ENCODE results near the gene CYFIP2. TPM values are rescaled to one million over a fixed set of nuclear protein-coding genes. Genes with fewer than 3 reads are reported as not detected.

CYFIP2 gene
- total RNA-seq, 1 donor from 2014 or later: 99.9 TPM

DNA sequence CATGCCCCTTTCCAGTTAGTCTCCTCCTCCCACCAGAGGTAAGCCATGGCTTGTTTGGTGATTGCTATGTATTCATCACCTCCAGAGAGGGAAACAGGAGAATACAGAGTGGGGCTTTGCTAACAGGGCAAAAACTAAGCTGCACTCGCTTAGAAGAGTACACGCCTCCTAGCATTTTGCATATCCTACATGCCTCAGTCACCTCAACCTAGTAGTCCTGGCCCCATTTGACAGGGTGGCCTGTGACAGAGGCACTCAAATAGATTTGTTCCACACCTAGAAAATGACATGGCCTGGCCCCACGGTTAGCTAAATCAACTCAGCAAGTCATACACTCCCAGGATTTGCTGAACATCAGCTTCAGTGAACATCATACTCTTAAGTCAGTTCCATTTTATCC is 90.7 kb downstream of the CYFIP2 start:
- TF ChIP-seq, protein P1, sequence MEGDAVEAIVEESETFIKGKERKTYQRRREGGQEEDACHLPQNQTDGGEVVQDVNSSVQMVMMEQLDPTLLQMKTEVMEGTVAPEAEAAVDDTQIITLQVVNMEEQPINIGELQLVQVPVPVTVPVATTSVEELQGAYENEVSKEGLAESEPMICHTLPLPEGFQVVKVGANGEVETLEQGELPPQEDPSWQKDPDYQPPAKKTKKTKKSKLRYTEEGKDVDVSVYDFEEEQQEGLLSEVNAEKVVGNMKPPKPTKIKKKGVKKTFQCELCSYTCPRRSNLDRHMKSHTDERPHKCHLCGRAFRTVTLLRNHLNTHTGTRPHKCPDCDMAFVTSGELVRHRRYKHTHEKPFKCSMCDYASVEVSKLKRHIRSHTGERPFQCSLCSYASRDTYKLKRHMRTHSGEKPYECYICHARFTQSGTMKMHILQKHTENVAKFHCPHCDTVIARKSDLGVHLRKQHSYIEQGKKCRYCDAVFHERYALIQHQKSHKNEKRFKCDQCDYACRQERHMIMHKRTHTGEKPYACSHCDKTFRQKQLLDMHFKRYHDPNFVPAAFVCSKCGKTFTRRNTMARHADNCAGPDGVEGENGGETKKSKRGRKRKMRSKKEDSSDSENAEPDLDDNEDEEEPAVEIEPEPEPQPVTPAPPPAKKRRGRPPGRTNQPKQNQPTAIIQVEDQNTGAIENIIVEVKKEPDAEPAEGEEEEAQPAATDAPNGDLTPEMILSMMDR (IDR thresholded peaks at IDR 0.05; ENCODE audit: insufficient read depth, low read length, poor library complexity, severe bottlenecking): no peak
- no peak for DNase-seq (ENCODE audit: low read depth)
- no peaks in the 10 kb centered on the region for H3K36me3 ChIP-seq (ENCODE audit: control insufficient read depth, insufficient read depth, low read length)
- H3K27me3 ChIP-seq (ENCODE audit: control insufficient read depth, insufficient read depth, low read length): no peaks in the 10 kb centered on the region
- H3K4me3 ChIP-seq (ENCODE audit: low read depth, low read length): no peak overlapping the region

DNA sequence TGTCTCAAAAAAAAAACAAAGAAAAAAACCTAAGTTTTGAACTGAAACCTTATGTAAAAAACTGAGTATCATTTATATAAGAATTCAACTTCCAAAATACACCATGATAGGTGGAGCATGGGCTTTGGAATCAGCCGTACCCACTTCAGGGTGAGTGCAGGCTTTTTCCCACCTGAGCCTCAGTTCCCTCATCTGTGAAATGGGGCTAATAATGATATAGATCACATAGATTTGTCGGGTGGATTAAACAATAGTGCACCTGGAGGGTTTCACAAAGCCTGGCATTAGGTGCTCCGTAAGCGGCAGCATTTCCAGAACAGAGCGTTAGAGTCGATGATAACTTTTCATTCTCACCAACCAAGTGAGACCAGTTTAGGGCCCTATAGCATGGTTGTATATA is 91.9 kb downstream of the CYFIP2 start:
- Histone ChIP-seq H3K27me3 (ENCODE audit: control insufficient read depth, insufficient read depth, low read length) (no peaks in the 10 kb centered on the region), H3K4me3 (ENCODE audit: low read depth, low read length) (no peak overlapping the region), H3K36me3 (ENCODE audit: control insufficient read depth, insufficient read depth, low read length) (no peaks in the 10 kb centered on the region)
- no peak for DNase-seq (ENCODE audit: low read depth)
- TF ChIP-seq, protein P1 (IDR thresholded peaks at IDR 0.05; ENCODE audit: insufficient read depth, low read length, poor library complexity, severe bottlenecking): no peak

DNA sequence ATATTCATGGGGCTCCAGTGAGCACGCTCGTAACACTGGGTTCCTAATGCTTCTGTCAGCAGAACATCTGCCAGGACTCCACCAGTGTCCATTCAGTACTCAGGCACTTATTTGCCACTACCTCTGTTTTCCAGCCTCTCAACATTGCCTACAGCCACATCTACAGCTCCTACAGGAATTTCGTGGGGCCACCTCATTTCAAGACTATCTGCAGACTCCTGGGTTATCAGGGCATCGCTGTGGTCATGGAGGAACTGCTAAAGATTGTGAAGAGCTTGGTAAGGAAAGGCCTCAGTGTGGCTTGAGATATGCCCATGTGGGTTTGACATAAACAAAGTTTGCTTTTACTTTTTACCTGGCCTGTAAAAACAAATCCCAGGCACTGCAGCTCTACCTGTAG is 92.9 kb downstream of the CYFIP2 start:
- no peak for DNase-seq (ENCODE audit: low read depth)
- no peaks in the 10 kb centered on the region for H3K27me3 ChIP-seq (ENCODE audit: control insufficient read depth, insufficient read depth, low read length)
- TF ChIP-seq, protein P1 (IDR thresholded peaks at IDR 0.05; ENCODE audit: insufficient read depth, low read length, poor library complexity, severe bottlenecking): no peak
- H3K4me3 ChIP-seq (ENCODE audit: low read depth, low read length): no peak overlapping the region
- H3K36me3 ChIP-seq (ENCODE audit: control insufficient read depth, insufficient read depth, low read length): no peaks in the 10 kb centered on the region

DNA sequence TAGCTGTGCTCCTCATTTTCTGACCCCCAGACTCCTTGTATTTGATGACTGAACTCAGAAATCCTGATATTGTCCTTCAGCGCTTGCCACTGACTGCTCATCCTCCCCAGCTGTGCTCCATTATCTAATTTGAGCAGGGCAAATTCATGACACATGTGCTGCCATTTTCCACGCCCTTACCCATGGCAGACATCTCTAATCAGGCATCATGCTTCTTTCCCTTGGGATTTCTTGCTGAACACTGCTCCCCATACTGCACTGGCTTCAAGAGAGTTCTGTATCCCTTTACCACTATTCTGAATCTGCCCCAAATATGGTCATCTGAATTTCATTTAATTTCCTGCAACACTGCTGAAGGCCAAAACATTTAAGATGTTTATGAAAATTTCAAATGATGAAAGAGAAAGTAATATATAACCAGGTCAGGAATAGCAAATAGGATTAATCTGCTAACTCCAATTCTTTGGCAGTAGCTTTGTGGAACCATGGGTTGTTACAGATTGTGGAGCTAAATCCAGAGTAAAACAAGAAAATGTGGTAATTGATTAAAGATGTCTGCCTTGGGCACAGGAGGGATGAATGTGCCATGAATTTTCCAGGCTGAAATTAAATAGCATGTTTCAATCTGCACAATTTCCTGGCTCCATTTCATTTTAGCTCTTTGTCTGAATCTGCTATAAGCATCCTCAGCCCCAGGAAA is 93.6 kb downstream of the CYFIP2 start:
- no peaks in the 10 kb centered on the region for H3K27me3 ChIP-seq (ENCODE audit: control insufficient read depth, insufficient read depth, low read length)
- DNase-seq (ENCODE audit: low read depth): no peak
- no peaks in the 10 kb centered on the region for H3K36me3 ChIP-seq (ENCODE audit: control insufficient read depth, insufficient read depth, low read length)
- H3K4me3 ChIP-seq (ENCODE audit: low read depth, low read length): no peak overlapping the region
- TF ChIP-seq, protein P1 (IDR thresholded peaks at IDR 0.05; ENCODE audit: insufficient read depth, low read length, poor library complexity, severe bottlenecking): no peak

DNA sequence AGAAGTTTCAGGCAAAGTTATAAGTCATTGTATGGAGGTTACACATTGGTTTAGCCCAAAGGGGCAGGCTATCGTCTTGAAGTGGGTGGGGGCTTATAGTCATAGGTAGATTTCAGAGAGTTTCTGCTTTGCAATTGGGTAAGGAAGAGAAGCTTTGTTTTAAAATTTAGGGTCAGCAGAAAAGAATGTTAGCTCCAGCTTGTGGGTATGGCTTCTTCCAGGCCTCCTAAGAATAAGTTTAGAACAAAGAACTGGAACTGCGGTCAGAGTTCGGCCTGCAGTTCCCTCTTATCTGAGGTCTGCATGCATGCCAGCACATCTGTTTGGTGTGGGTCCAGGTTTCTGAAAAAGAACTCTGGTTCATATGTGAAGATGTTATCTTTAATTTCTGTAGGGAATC is 96.1 kb downstream of the CYFIP2 start:
- no peak for DNase-seq (ENCODE audit: low read depth)
- Histone ChIP-seq H3K27me3 (ENCODE audit: control insufficient read depth, insufficient read depth, low read length) (no peaks in the 10 kb centered on the region), H3K4me3 (ENCODE audit: low read depth, low read length) (no peak overlapping the region), H3K36me3 (ENCODE audit: control insufficient read depth, insufficient read depth, low read length) (no peaks in the 10 kb centered on the region)
- TF ChIP-seq, protein P1 (IDR thresholded peaks at IDR 0.05; ENCODE audit: insufficient read depth, low read length, poor library complexity, severe bottlenecking): no peak

DNA sequence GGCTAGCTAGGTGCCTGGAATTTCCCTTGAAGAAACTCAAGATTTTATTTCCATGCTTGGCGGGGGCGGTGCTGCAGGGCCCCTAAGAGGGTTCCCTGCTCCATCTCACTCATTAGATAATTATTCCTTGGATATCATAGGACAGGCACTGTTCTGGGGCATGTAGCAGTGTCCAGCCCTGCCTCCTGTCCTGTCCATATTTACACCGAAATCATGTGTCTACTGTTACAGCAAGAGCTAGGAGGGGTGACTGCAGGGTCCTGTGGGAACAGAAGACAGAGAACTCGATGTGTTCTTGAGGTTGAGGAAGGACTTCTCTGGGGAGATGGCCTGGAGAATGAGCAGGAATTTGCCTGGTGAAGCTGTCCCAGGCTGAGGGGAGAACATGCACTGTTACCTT is 96.6 kb downstream of the CYFIP2 start:
- no peaks in the 10 kb centered on the region for H3K36me3 ChIP-seq (ENCODE audit: control insufficient read depth, insufficient read depth, low read length)
- DNase-seq (ENCODE audit: low read depth): no peak
- no peaks in the 10 kb centered on the region for H3K27me3 ChIP-seq (ENCODE audit: control insufficient read depth, insufficient read depth, low read length)
- TF ChIP-seq, protein P1 (IDR thresholded peaks at IDR 0.05; ENCODE audit: insufficient read depth, low read length, poor library complexity, severe bottlenecking): no peak
- H3K4me3 ChIP-seq (ENCODE audit: low read depth, low read length): no peak overlapping the region
